Measurements from ENCODE around the gene MPND.
"Not testable (repeated sequence)": the region's sequence is repeated elsewhere in the genome, so short reads cannot be mapped to it uniquely, and the experiment has no call there.

MPND gene

GRCh38 chr19:4322942-4323665 lies 20.3 kb upstream of the MPND start:
- peaks cover 3% of the 10 kb centered on the region for H3K4me1 ChIP-seq (ENCODE audit: control insufficient read depth, insufficient read depth, low read length, unreplicated experiment)
- H3K36me3 ChIP-seq (ENCODE audit: insufficient read depth, low read length) = peaks cover 3% of the 10 kb centered on the region; the same call in 1 of the 2 replicates
- no peak overlapping the region for H3K4me3 ChIP-seq (ENCODE audit: low read depth, low read length)
- no peak overlapping the region for H3K27ac ChIP-seq (ENCODE audit: low read depth, low read length)
- no peaks in the 10 kb centered on the region for H3K79me2 ChIP-seq (ENCODE audit: control insufficient read depth, insufficient read depth, low read length, unreplicated experiment)
- no peak overlapping the region for H2AFZ ChIP-seq (ENCODE audit: low read length, unreplicated experiment)
- H3K27me3 ChIP-seq (ENCODE audit: insufficient read depth, low read length) = no peaks in the 10 kb centered on the region

GRCh38 chr19:4323692-4324091 lies 19.7 kb upstream of the MPND start:
- Histone ChIP-seq H3K4me1 (ENCODE audit: control insufficient read depth, insufficient read depth, low read length, unreplicated experiment) (peaks cover 3% of the 10 kb centered on the region), H3K27ac (ENCODE audit: low read depth, low read length) (no peak overlapping the region)

DNA sequence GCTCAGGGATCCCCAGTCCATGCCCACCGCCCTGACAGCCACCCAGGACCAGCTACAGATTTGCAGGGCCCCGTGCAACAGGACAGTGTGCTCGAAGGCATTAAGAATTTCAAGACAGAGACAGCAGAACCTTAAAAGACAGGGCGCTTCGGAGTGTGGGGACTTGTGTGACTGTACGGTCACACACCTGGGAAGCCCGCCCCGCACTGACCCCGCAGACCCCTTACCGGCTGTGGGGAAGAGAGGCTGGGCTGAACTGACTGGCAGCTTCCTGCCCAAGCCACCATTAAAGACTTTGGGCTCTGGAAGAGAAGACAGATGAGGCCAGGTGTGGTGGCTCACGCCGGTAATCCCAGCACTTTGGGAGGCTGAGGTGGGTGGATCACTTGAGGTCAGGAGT lies 19.1 kb upstream of the MPND start:
- Histone ChIP-seq H3K27ac (ENCODE audit: low read depth, low read length) (no peak overlapping the region), H2AFZ (ENCODE audit: low read length, unreplicated experiment) (no peak overlapping the region), H3K79me2 (ENCODE audit: control insufficient read depth, insufficient read depth, low read length, unreplicated experiment) (no peaks in the 10 kb centered on the region), H3K4me3 (ENCODE audit: low read depth, low read length) (no peak overlapping the region), H3K27me3 (ENCODE audit: insufficient read depth, low read length) (no peaks in the 10 kb centered on the region), H3K4me1 (ENCODE audit: control insufficient read depth, insufficient read depth, low read length, unreplicated experiment) (peaks cover 3% of the 10 kb centered on the region), H3K36me3 (ENCODE audit: insufficient read depth, low read length) (no peaks in the 10 kb centered on the region)

More at GRCh38 chr19:4323692-4324091, 19.7 kb upstream of the MPND start:
- Histone ChIP-seq H3K27me3 (ENCODE audit: insufficient read depth, low read length) (no peaks in the 10 kb centered on the region), H3K4me3 (ENCODE audit: low read depth, low read length) (no peak overlapping the region), H3K79me2 (ENCODE audit: control insufficient read depth, insufficient read depth, low read length, unreplicated experiment) (no peaks in the 10 kb centered on the region), H2AFZ (ENCODE audit: low read length, unreplicated experiment) (no peak overlapping the region), H3K36me3 (ENCODE audit: insufficient read depth, low read length) (no peaks in the 10 kb centered on the region)

GRCh38 chr19:4326215-4326836 lies 17.0 kb upstream of the MPND start:
- no peaks in the 10 kb centered on the region for H3K79me2 ChIP-seq (ENCODE audit: control insufficient read depth, insufficient read depth, low read length, unreplicated experiment)
- no peak overlapping the region for H3K27ac ChIP-seq (ENCODE audit: low read depth, low read length)
- no peak overlapping the region for H3K4me3 ChIP-seq (ENCODE audit: low read depth, low read length)
- H3K4me1 ChIP-seq (ENCODE audit: control insufficient read depth, insufficient read depth, low read length, unreplicated experiment) = peaks cover 3% of the 10 kb centered on the region
- H3K36me3 ChIP-seq (ENCODE audit: insufficient read depth, low read length) = no peaks in the 10 kb centered on the region
- no peaks in the 10 kb centered on the region for H3K27me3 ChIP-seq (ENCODE audit: insufficient read depth, low read length)
- no peak overlapping the region for H2AFZ ChIP-seq (ENCODE audit: low read length, unreplicated experiment)

DNA sequence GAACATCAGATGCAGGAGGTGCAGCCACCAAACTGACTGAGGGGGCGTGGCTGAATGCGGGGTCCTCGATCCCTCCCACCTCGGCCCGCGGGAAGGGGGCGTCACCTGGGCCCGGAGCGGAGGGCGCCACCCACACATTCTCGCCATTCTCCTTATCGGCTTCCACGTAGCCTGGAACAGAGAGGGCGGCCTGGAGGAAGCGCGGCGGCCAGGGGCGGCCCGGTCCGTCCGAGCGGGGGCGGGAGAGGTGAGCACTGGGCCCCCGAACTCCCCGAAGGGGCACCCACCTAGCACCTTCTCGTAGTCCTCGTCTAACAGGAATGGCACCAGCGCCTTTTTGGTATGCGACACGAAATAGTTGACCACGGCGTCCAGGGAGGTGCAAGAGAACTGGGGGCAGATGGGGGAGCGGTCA lies 16.5 kb upstream of the MPND start:
- peaks cover 3% of the 10 kb centered on the region for H3K4me1 ChIP-seq (ENCODE audit: control insufficient read depth, insufficient read depth, low read length, unreplicated experiment)
- H3K36me3 ChIP-seq (ENCODE audit: insufficient read depth, low read length) = no peaks in the 10 kb centered on the region
- H3K27ac ChIP-seq (ENCODE audit: low read depth, low read length) = no peak overlapping the region
- H3K27me3 ChIP-seq (ENCODE audit: insufficient read depth, low read length) = no peaks in the 10 kb centered on the region
- no peak overlapping the region for H2AFZ ChIP-seq (ENCODE audit: low read length, unreplicated experiment)
- H3K4me3 ChIP-seq (ENCODE audit: low read depth, low read length) = peak overlapping the region; percentile 63; the same call in 1 of the 2 replicates
- H3K79me2 ChIP-seq (ENCODE audit: control insufficient read depth, insufficient read depth, low read length, unreplicated experiment) = no peaks in the 10 kb centered on the region

GRCh38 chr19:4327252-4327876 lies 16.0 kb upstream of the MPND start:
- no peaks in the 10 kb centered on the region for H3K79me2 ChIP-seq (ENCODE audit: control insufficient read depth, insufficient read depth, low read length, unreplicated experiment)
- H3K27me3 ChIP-seq (ENCODE audit: insufficient read depth, low read length) = no peaks in the 10 kb centered on the region
- H3K4me1 ChIP-seq (ENCODE audit: control insufficient read depth, insufficient read depth, low read length, unreplicated experiment) = peaks cover 3% of the 10 kb centered on the region
- peak overlapping the region; percentile 63 for H3K4me3 ChIP-seq (ENCODE audit: low read depth, low read length)
- no peak overlapping the region for H3K27ac ChIP-seq (ENCODE audit: low read depth, low read length)
- no peaks in the 10 kb centered on the region for H3K36me3 ChIP-seq (ENCODE audit: insufficient read depth, low read length)
- peak overlapping the region; percentile 75 for H2AFZ ChIP-seq (ENCODE audit: low read length, unreplicated experiment)

DNA sequence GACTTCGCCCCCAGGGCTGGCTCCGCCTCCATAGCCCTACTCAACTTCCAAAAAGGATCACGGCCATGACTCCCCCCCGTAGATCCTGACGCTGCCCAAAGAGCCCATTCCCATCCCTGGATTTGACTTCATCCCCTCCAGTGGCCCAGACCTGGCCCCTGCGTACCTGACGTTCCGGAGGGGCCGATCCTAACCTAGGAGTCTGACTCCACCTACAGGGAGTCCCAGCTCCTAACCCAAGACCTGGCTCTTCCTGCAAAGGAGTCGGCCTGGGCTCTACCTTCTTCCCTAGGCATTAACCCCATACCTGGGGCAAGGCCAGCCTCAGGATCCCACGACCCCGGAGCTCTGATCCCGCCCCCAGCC lies 15.5 kb upstream of the MPND start:
- H3K27me3 ChIP-seq (ENCODE audit: insufficient read depth, low read length) = no peaks in the 10 kb centered on the region
- H3K27ac ChIP-seq (ENCODE audit: low read depth, low read length) = no peak overlapping the region
- peak overlapping the region; percentile 63 for H3K4me3 ChIP-seq (ENCODE audit: low read depth, low read length)
- H3K4me1 ChIP-seq (ENCODE audit: control insufficient read depth, insufficient read depth, low read length, unreplicated experiment) = peaks cover 3% of the 10 kb centered on the region
- peak overlapping the region; percentile 75 for H2AFZ ChIP-seq (ENCODE audit: low read length, unreplicated experiment)
- no peaks in the 10 kb centered on the region for H3K79me2 ChIP-seq (ENCODE audit: control insufficient read depth, insufficient read depth, low read length, unreplicated experiment)
- H3K36me3 ChIP-seq (ENCODE audit: insufficient read depth, low read length) = no peaks in the 10 kb centered on the region

DNA sequence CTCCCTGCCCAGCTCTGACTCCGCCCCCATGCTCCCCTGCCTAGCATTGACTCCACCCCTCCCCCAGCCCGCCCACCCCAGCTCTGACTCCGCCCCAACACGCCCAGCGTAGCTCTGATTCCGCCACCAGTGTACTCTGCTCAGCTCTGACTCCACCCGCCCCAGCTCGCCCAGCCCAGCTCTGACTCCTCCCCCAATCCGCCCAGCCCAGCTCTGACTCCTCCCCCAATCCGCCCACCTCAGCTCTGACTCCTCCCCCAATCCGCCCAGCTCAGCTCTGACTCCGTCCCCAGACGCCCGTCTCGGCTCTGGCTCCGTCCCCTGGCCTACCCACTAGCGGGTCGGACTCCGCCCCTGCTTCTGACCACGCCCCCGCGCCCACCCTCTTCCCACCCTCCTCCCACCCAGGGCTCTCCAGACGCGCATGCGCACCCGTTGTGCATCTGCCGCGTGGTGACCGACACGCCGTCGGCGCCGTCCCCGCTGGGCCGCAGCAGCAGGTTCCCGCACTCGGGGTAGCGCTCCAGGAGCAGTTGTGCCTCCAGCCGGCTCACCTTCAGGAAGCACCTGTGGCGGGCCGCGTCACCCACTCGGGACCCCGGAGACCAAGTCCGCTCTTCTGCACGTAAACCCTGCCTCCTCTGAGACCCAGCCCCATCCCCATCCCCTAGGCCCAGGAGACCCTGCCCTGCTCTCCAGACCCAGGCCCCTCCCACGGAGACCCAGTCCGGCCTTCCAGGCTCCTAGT lies 14.9 kb upstream of the MPND start:
- peak overlapping the region; percentile 91 for H3K4me3 ChIP-seq (ENCODE audit: low read depth, low read length)
- peak overlapping the region; percentile 25 for H2AFZ ChIP-seq (ENCODE audit: low read length, unreplicated experiment)
- H3K27ac ChIP-seq (ENCODE audit: low read depth, low read length) = no peak overlapping the region

GRCh38 chr19:4328991-4329681 lies 14.2 kb upstream of the MPND start:
- peak overlapping the region; percentile 25 for H2AFZ ChIP-seq (ENCODE audit: low read length, unreplicated experiment)
- H3K4me3 ChIP-seq (ENCODE audit: low read depth, low read length) = peak overlapping the region; percentile 91
- H3K79me2 ChIP-seq (ENCODE audit: control insufficient read depth, insufficient read depth, low read length, unreplicated experiment); H3K27ac ChIP-seq (ENCODE audit: low read depth, low read length); H3K27me3 ChIP-seq (ENCODE audit: insufficient read depth, low read length); H3K36me3 ChIP-seq (ENCODE audit: insufficient read depth, low read length); H3K4me1 ChIP-seq (ENCODE audit: control insufficient read depth, insufficient read depth, low read length, unreplicated experiment): not testable (repeated sequence)

More for the DNA sequence above, 14.9 kb upstream of the MPND start:
- Histone ChIP-seq H3K4me1 (ENCODE audit: control insufficient read depth, insufficient read depth, low read length, unreplicated experiment) (peaks cover 3% of the 10 kb centered on the region), H3K36me3 (ENCODE audit: insufficient read depth, low read length) (no peaks in the 10 kb centered on the region), H3K27me3 (ENCODE audit: insufficient read depth, low read length) (no peaks in the 10 kb centered on the region), H3K79me2 (ENCODE audit: control insufficient read depth, insufficient read depth, low read length, unreplicated experiment) (no peaks in the 10 kb centered on the region)

- Histone ChIP-seq H3K36me3 (ENCODE audit: insufficient read depth, low read length) (no peaks in the 10 kb centered on the region), H3K27me3 (ENCODE audit: insufficient read depth, low read length) (no peaks in the 10 kb centered on the region), H3K79me2 (ENCODE audit: control insufficient read depth, insufficient read depth, low read length, unreplicated experiment) (no peaks in the 10 kb centered on the region), H3K4me3 (ENCODE audit: low read depth, low read length) (no peak overlapping the region), H3K27ac (ENCODE audit: low read depth, low read length) (no peak overlapping the region), H2AFZ (ENCODE audit: low read length, unreplicated experiment) (no peak overlapping the region), H3K4me1 (ENCODE audit: control insufficient read depth, insufficient read depth, low read length, unreplicated experiment) (peaks cover 3% of the 10 kb centered on the region)
Measured at GRCh38 chr19:4329858-4330257, 13.5 kb upstream of the MPND start.

Data from ACC112 (cell line).